ENCODE data around the gene OMA1. TPM values are rescaled to one million over a fixed set of nuclear protein-coding genes. Genes with fewer than 3 reads are reported as not detected.

Gene OMA1
- total and polyA plus RNA-seq, 7 donors = 8.2 to 30.4 (median 18.0) TPM

DNA sequence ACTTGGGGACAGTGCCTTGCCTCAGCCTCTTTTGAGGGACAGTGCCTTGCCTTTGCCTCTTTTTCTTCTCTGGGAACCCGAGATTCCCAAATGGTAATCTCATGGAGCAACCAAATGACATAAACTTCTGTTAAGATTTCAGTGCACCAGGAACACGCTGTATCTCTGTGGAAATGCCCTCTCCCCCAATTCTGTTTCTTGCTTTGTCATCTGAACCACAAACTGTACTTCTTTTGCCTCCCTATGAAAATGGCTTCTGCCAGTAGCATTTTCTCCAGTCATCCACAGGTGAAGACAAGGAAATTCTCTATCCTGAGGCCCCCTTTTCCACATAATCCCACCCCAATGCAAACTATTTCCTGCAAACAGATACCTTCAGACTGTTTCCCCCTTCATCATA, 66.3 kb downstream of the OMA1 start:
- 92 to 93% (median 92%) methylated on average over 2 of the region's 2 CpGs for WGBS, 3 donors
- TF ChIP-seq, protein P1, sequence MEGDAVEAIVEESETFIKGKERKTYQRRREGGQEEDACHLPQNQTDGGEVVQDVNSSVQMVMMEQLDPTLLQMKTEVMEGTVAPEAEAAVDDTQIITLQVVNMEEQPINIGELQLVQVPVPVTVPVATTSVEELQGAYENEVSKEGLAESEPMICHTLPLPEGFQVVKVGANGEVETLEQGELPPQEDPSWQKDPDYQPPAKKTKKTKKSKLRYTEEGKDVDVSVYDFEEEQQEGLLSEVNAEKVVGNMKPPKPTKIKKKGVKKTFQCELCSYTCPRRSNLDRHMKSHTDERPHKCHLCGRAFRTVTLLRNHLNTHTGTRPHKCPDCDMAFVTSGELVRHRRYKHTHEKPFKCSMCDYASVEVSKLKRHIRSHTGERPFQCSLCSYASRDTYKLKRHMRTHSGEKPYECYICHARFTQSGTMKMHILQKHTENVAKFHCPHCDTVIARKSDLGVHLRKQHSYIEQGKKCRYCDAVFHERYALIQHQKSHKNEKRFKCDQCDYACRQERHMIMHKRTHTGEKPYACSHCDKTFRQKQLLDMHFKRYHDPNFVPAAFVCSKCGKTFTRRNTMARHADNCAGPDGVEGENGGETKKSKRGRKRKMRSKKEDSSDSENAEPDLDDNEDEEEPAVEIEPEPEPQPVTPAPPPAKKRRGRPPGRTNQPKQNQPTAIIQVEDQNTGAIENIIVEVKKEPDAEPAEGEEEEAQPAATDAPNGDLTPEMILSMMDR (IDR thresholded peaks at IDR 0.05) = no peak
- ATAC-seq (no peak), DNase-seq (no peak)
- no peaks in the 10 kb centered on the region for H3K4me1 ChIP-seq
- H3K9me3 ChIP-seq = no peaks in the 10 kb centered on the region
- H3K27me3 ChIP-seq (ENCODE audit: insufficient read depth in 3 of 3, low read length in 2 of 3) = no peaks in the 10 kb centered on the region
- no peak overlapping the region for H3K4me3 ChIP-seq
- H3K27ac ChIP-seq = no peak overlapping the region
- peaks cover 0 to 12% of the 10 kb centered on the region in 2 donors for H3K36me3 ChIP-seq (ENCODE audit: insufficient read depth in 1 of 2, low read depth in 1 of 2)
- intact Hi-C loops (cut with DNase I) = no loop called here

DNA sequence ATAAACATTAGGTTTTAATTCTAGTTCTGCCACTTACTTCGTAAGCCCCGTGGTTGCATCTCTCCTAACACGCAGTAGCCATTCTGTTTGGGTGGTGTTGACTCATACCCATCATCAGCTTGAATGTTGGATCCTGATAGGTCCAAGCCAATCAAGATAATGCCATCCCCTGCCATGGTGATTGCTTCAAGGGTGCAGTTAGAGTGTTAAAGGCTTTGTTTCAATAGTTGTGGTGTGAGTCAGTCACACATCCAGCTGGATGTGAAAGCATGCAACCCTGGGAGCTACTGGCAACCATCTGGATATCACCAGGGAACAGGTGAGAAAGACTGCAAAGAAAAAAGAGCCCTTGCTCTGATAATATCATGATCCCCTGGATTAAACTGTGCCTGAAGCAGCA, 69.1 kb downstream of the OMA1 start:
- intact Hi-C loops (cut with DNase I) = no loop called here
- WGBS, 3 donors = 94 to 99% (median 97%) methylated on average over 3 of the region's 3 CpGs

DNA sequence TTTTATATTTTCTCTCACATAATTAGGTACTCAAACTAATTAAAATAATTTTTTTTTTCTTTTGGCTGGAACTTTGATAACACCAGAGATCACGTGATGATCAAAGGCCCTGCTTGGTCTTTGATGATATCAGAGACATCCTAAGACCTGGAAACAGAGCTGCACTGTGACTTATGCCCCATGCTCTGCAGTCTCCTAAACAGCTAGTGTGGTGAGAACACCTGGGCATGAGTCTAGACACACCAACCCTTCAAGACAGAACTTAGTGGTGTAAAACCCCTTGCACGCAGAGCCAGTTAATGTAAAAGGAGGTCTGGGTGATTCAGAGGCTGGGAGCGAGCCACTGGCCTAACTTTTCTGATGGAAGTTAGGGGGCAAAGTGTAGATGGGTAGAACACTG, 70.3 kb downstream of the OMA1 start:
- no peak for DNase-seq
- Histone ChIP-seq H3K9me3 (no peaks in the 10 kb centered on the region), H3K4me3 (no peak overlapping the region), H3K36me3 (ENCODE audit: insufficient read depth in 1 of 2, low read depth in 1 of 2) (peaks cover 0 to 12% of the 10 kb centered on the region in 2 donors), H3K27ac (no peak overlapping the region), H3K4me1 (no peaks in the 10 kb centered on the region), H3K27me3 (ENCODE audit: insufficient read depth in 3 of 3, low read length in 2 of 3) (no peaks in the 10 kb centered on the region)
- TF ChIP-seq, protein P1 (IDR thresholded peaks at IDR 0.05) = no peak
- 93 to 97% (median 94%) methylated on average over 3 of the region's 3 CpGs for WGBS, 3 donors
- ATAC-seq = no peak
- intact Hi-C loops (cut with DNase I) = no loop called here

More for the DNA sequence above, 69.1 kb downstream of the OMA1 start:
- TF ChIP-seq, protein P1 (IDR thresholded peaks at IDR 0.05) = no peak
- ATAC-seq = peak in 1 of 4 donors; percentile 14
- Histone ChIP-seq H3K4me3 (no peak overlapping the region), H3K27me3 (ENCODE audit: insufficient read depth in 3 of 3, low read length in 2 of 3) (no peaks in the 10 kb centered on the region), H3K36me3 (ENCODE audit: insufficient read depth in 1 of 2, low read depth in 1 of 2) (peaks cover 0 to 12% of the 10 kb centered on the region in 2 donors), H3K9me3 (no peaks in the 10 kb centered on the region), H3K27ac (no peak overlapping the region), H3K4me1 (no peaks in the 10 kb centered on the region)
- no peak for DNase-seq

GRCh38 chr1:58469476-58469875, 77.0 kb downstream of the OMA1 start:
- WGBS, 3 donors = 77 to 82% (median 81%) methylated on average over 3 of the region's 3 CpGs
- ATAC-seq (no peak), DNase-seq (no peak)
- Histone ChIP-seq H3K9me3 (no peaks in the 10 kb centered on the region), H3K36me3 (ENCODE audit: insufficient read depth in 1 of 2, low read depth in 1 of 2) (no peaks in the 10 kb centered on the region), H3K4me3 (no peak overlapping the region), H3K27me3 (ENCODE audit: insufficient read depth in 3 of 3, low read length in 2 of 3) (no peaks in the 10 kb centered on the region), H3K27ac (no peak overlapping the region), H3K4me1 (peaks cover 12% of the 10 kb centered on the region)
- TF ChIP-seq, protein P1 (IDR thresholded peaks at IDR 0.05) = no peak
- intact Hi-C loops (cut with DNase I) = no loop called here

GRCh38 chr1:58469016-58469415, 77.5 kb downstream of the OMA1 start:
- Histone ChIP-seq H3K27me3 (ENCODE audit: insufficient read depth in 3 of 3, low read length in 2 of 3) (no peaks in the 10 kb centered on the region), H3K4me1 (peaks cover 12% of the 10 kb centered on the region), H3K36me3 (ENCODE audit: insufficient read depth in 1 of 2, low read depth in 1 of 2) (no peaks in the 10 kb centered on the region), H3K27ac (no peak overlapping the region), H3K4me3 (no peak overlapping the region), H3K9me3 (no peaks in the 10 kb centered on the region)
- DNase-seq (no peak), ATAC-seq (peak; percentile 17 to 37 (median 30))
- intact Hi-C loops (cut with DNase I) = no loop called here
- TF ChIP-seq, protein P1 (IDR thresholded peaks at IDR 0.05) = no peak
